Measurements from ENCODE around the gene CARD6. TPM values are rescaled to one million over a fixed set of nuclear protein-coding genes. Genes with fewer than 3 reads are reported as not detected.

The CARD6 gene
- total and polyA plus RNA-seq, 2 of the 8 experiments (the other 6 are each of a cell fraction or from before 2014, with no cell fraction given) = 0.41 to 0.50 TPM

DNA sequence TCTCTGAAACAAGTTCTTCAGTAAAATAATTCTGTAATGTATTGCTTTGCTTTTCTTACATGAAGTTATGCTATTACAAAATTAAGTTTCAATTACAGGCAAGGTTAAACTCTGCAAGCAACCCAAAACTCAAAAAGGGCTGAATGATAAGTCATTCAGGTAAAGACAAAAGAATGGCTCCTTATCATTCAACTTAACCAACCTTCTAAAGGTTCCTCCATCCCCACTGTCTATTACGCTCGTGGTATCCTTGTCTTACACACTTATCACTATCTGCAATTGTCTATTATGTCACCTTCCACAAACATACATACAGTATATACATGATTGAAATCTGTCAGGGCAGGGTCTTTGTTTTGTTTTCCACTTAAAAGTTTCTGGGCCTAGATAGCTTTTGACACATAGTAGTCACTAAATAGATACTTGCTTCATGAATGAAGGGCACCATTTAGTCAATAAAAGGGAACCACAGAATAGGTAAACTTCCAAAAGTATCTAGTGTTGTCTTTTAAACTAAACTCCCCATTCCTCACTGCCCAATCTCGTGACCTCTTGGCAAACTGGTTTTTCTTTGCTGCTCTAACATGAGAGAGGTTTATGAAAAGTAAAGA, 13.0 kb upstream of the CARD6 start:
- Histone ChIP-seq H3K27me3 (replicated peaks in 1 of 4; ENCODE audit: control insufficient read depth in 3 of 4, extremely low read depth in 1 of 4, insufficient read depth in 3 of 4, low read length in 3 of 4) (no peaks in the 10 kb centered on the region), H4K5ac (ENCODE audit: insufficient read length, low read depth, low read length) (no peak overlapping the region), H2BK12ac (ENCODE audit: low read depth, low read length) (no peak overlapping the region), H3K4ac (replicated peaks; ENCODE audit: insufficient read length, low read depth, low read length) (no peak overlapping the region), H3K4me2 (ENCODE audit: insufficient read depth in 1 of 2, low read depth in 2 of 2, low read length in 2 of 2) (no peak overlapping the region), H3K27ac (ENCODE audit: low read depth, low read length) (no peak overlapping the region), H3K4me3 (ENCODE audit: extremely low read depth in 1 of 4, insufficient read depth in 2 of 4, low read depth in 3 of 4, low read length in 4 of 4) (no peak overlapping the region), H2BK20ac (ENCODE audit: low read length) (no peak overlapping the region), H4K20me1 (replicated peaks in 1 of 2; ENCODE audit: control insufficient read depth in 1 of 2, insufficient read depth in 2 of 2, low read length in 2 of 2) (peaks cover 8 to 26% of the 10 kb centered on the region in 2 experiments), H2BK5ac (ENCODE audit: low read depth, low read length) (no peak overlapping the region), H2AK5ac (ENCODE audit: low read depth, low read length) (no peak overlapping the region), H3K18ac (ENCODE audit: extremely low read depth, low read length) (no peak overlapping the region), H2BK15ac (ENCODE audit: low read length) (no peak overlapping the region), H4K8ac (ENCODE audit: extremely low read depth, insufficient read depth, low read length) (no peak overlapping the region), H3K9ac (replicated peaks in 1 of 4; ENCODE audit: extremely low read depth in 1 of 4, low read depth in 3 of 4, low read length in 3 of 4) (no peak overlapping the region), H3K4me1 (replicated peaks in 1 of 4; ENCODE audit: control insufficient read depth in 3 of 4, insufficient read depth in 4 of 4, low read length in 3 of 4) (peaks cover 0 to 2% (median under 1%) of the 10 kb centered on the region in 4 experiments; a peak in 2 of 7 replicates), H3K36me3 (ENCODE audit: control insufficient read depth in 2 of 4, insufficient read depth in 4 of 4, low read length in 3 of 4) (peaks cover 43 to 74% (median 65%) of the 10 kb centered on the region in 4 experiments), H3K14ac (ENCODE audit: insufficient read length) (no peak overlapping the region), H2BK120ac (replicated peaks; ENCODE audit: low read depth, low read length) (no peak overlapping the region), H3K79me1 (ENCODE audit: low read depth, low read length) (no peaks in the 10 kb centered on the region), H3K23me2 (ENCODE audit: low read depth, low read length) (no peaks in the 10 kb centered on the region), H4K91ac (replicated peaks; ENCODE audit: insufficient read length, low read length) (no peak overlapping the region), H3K9me3 (ENCODE audit: insufficient read depth in 2 of 2, low read depth in 1 of 2, low read length in 1 of 2) (no peaks in the 10 kb centered on the region), H2AFZ (ENCODE audit: low read length) (no peak overlapping the region), H3K23ac (ENCODE audit: insufficient read length) (no peak overlapping the region), H3K79me2 (ENCODE audit: control insufficient read depth in 1 of 2, insufficient read depth in 2 of 2, low read length in 2 of 2) (peaks cover under 1 to 28% of the 10 kb centered on the region in 2 experiments), H3K56ac (replicated peaks; ENCODE audit: insufficient read length, low read depth, low read length) (no peak overlapping the region)
- CTCF ChIA-PET (ENCODE audit: partially characterized antibody) = interaction anchor here (0.6 kb wide), 1 partner anchor 111 kb away, joined by 3 read pairs; no protein-coding TSS in a partner anchor
- POLR2A ChIA-PET (ENCODE audit: partially characterized antibody) = interaction anchor here (1.3 to 16.9 kb wide), 10 partner anchors 11 to 85 kb away, joined by 3 to 372 read pairs (median 9); partner anchors contain the start of gene CARD6
- WGBS, 2 experiments (ENCODE audit: extremely low coverage in 1 of 2, insufficient coverage in 1 of 2, insufficient read length in 1 of 2, insufficient replicate concordance in 2 of 2, low coverage in 1 of 2, low lambda C conversion rate in 2 of 2, missing lambda C conversion rate in 1 of 2) = 93% methylated on average over 3 of the region's 3 CpGs; no CpG with 5 or more reads in 1 of the 2 experiments
- FAIRE-seq (no peak), DNase-seq (ENCODE audit: low read depth in 1 of 2, low spot score in 2 of 2) (no peak)
- TF ChIP-seq, protein P1, sequence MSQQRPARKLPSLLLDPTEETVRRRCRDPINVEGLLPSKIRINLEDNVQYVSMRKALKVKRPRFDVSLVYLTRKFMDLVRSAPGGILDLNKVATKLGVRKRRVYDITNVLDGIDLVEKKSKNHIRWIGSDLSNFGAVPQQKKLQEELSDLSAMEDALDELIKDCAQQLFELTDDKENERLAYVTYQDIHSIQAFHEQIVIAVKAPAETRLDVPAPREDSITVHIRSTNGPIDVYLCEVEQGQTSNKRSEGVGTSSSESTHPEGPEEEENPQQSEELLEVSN (IDR thresholded peaks at IDR 0.05) = no peak
- TF ChIP-seq HDAC6 (IDR thresholded peaks at IDR 0.05; ENCODE audit: low read depth, low read length) (no peak), MAFK (IDR thresholded peaks at IDR 0.05; ENCODE audit: low read depth, low read length) (no peak), RAD21 (IDR thresholded peaks at IDR 0.05 in 1 of 2, conservative IDR thresholded peaks at IDR 0.05 in 1 of 2; ENCODE audit: low read depth in 2 of 2, low read length in 2 of 2) (no peak), CBX8 (IDR thresholded peaks at IDR 0.05; ENCODE audit: borderline replicate concordance, low read depth, low read length) (no peak), SAP30 (IDR thresholded peaks at IDR 0.05; ENCODE audit: insufficient read depth, insufficient replicate concordance, low read length) (no peak), RNF2 (IDR thresholded peaks at IDR 0.05; ENCODE audit: borderline replicate concordance, low read depth, low read length, missing control alignments, poor library complexity, severe bottlenecking) (no peak), SIRT6 (IDR thresholded peaks at IDR 0.05; ENCODE audit: low read length) (no peak), CHD1 (IDR thresholded peaks at IDR 0.05; ENCODE audit: low read depth, low read length) (no peak), SIN3A (conservative IDR thresholded peaks at IDR 0.05 in 1 of 2, IDR thresholded peaks at IDR 0.05 in 1 of 2; ENCODE audit: low read depth in 1 of 2, low read length in 2 of 2) (no peak), POLR2AphosphoS5 (IDR thresholded peaks at IDR 0.05; ENCODE audit: low read depth, low read length) (peak; percentile 66; the same call in 1 of the 2 replicates)

Data from H1 (cell line).